DND-41 (cell line): ENCODE results near the gene DIAPH3.

Experiments
- ATAC-seq: fragments of 200-7000 bp; cut with Tn5 transposase; 3 replicates; pipeline ENCODE4 v1.9.1; 2021; ENCODE audit warnings: low read depth; ENCODE audit not compliant: insufficient read depth
- DNase-seq: peaks from one replicate; pipeline ENCODE4 v3.0.0-alpha.2; 2020
- H2AFZ ChIP-seq: 2 replicates; pipeline ENCODE4 v1.6.0; 2012; ENCODE audit warnings: low read depth, low read length
- H3K27ac ChIP-seq: 2 replicates; pipeline ENCODE4 v1.5.1; 2012; ENCODE audit warnings: low read length, inconsistent platforms
- H3K27me3 ChIP-seq: fragments of 200-600 bp; sonication (generic); 2 replicates; pipeline ENCODE4 v1.6.0; 2012; ENCODE audit warnings: low read length, mild to moderate bottlenecking, inconsistent platforms; ENCODE audit not compliant: insufficient read depth, poor library complexity
- H3K36me3 ChIP-seq: 2 replicates; pipeline ENCODE4 v1.5.1; 2012; ENCODE audit warnings: low read length, inconsistent platforms; ENCODE audit not compliant: insufficient read depth
- H3K4me1 ChIP-seq: 2 replicates; pipeline ENCODE4 v1.5.1; 2012; ENCODE audit warnings: mild to moderate bottlenecking, low read length; ENCODE audit not compliant: insufficient read depth
- H3K4me2 ChIP-seq: 2 replicates; pipeline ENCODE4 v1.6.0; 2012; ENCODE audit warnings: mild to moderate bottlenecking, moderate library complexity, low read length, inconsistent platforms; ENCODE audit not compliant: insufficient read depth
- H3K4me3 ChIP-seq, 2 experiments: fragments of 200-600 bp in 1 of 2; shearing (Covaris generic) in 1 of 2; 2 replicates each; pipeline ENCODE4 v1.5.1; 2012 to 2016; ENCODE audit warnings: inconsistent platforms in 2 of 2, low read length in 2 of 2, mild to moderate bottlenecking in 2 of 2, low read depth in 1 of 2, moderate library complexity in 1 of 2
- H3K79me2 ChIP-seq: 2 replicates; pipeline ENCODE4 v1.6.0; 2012; ENCODE audit warnings: low read length, inconsistent platforms; ENCODE audit not compliant: insufficient read depth
- H3K9ac ChIP-seq: 2 replicates; pipeline ENCODE4 v1.6.0; 2012; ENCODE audit warnings: low read depth, mild to moderate bottlenecking, inconsistent platforms, low read length, moderate library complexity
- H3K9me3 ChIP-seq: 2 replicates; pipeline ENCODE4 v1.5.1; 2012; ENCODE audit warnings: low read length, moderate library complexity, mild to moderate bottlenecking, inconsistent platforms; ENCODE audit not compliant: insufficient read depth, severe bottlenecking
- H4K20me1 ChIP-seq: 2 replicates; pipeline ENCODE4 v1.6.0; 2012; ENCODE audit warnings: low read length; ENCODE audit not compliant: insufficient read depth
- EZH2 ChIP-seq: IDR thresholded peaks from 3 replicates; pipeline ENCODE4 v1.6.1; 2012; ENCODE audit warnings: borderline replicate concordance, low read depth, mild to moderate bottlenecking, moderate library complexity, low read length, inconsistent platforms; ENCODE audit not compliant: severe bottlenecking
- TF ChIP-seq, protein P1 (sequence below): IDR thresholded peaks from 2 replicates; pipeline ENCODE4 v1.5.1; 2012; ENCODE audit warnings: borderline replicate concordance, low read length, moderate library complexity, mild to moderate bottlenecking; ENCODE audit not compliant: poor library complexity, severe bottlenecking; ENCODE audit errors: extremely low read depth

Gene DIAPH3

DNA sequence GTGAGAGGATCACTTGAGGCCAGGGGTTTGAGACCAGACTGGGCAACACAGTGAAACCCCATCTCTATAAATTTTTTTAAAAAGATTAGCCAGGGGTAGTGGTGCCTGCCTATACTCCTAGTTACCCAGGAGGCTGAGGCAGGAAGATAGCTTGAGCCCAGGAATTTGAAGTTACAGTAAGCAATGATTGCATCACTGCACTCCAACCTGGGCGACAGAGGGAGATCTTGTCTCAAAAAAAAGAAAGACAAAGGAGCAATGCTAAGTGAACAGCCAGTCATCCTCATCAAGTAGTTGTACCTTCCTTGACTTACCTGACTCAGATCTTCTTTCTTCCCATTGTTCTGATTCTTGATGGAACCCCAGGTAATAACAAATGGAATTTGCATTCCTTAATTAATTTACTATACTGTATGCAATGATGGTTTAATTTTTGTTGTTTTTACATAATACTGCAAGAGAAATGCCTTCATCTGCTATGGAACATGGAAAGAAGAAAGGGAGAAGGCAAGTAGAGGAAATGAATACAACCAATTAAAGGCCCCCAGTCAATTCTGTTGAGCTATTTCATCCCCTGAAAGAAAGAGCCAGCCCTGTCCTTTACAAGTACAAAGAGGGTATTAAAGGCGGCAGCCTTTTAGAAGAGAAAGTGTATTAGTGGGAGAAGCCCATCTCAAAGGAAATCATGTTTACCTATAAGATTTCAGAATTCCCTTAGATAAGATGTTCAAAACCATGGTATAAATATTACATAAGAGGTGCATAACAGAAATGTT lies 316.7 kb downstream of the DIAPH3 start:
- Histone ChIP-seq H3K27me3 (no peaks in the 10 kb centered on the region), H3K9ac (no peak overlapping the region), H3K9me3 (no peaks in the 10 kb centered on the region), H3K79me2 (no peaks in the 10 kb centered on the region), H3K4me3 (no peak overlapping the region), H3K4me1 (no peaks in the 10 kb centered on the region), H3K4me2 (no peak overlapping the region), H2AFZ (no peak overlapping the region), H3K27ac (no peak overlapping the region), H4K20me1 (no peaks in the 10 kb centered on the region), H3K36me3 (no peaks in the 10 kb centered on the region)
- TF ChIP-seq, protein P1, sequence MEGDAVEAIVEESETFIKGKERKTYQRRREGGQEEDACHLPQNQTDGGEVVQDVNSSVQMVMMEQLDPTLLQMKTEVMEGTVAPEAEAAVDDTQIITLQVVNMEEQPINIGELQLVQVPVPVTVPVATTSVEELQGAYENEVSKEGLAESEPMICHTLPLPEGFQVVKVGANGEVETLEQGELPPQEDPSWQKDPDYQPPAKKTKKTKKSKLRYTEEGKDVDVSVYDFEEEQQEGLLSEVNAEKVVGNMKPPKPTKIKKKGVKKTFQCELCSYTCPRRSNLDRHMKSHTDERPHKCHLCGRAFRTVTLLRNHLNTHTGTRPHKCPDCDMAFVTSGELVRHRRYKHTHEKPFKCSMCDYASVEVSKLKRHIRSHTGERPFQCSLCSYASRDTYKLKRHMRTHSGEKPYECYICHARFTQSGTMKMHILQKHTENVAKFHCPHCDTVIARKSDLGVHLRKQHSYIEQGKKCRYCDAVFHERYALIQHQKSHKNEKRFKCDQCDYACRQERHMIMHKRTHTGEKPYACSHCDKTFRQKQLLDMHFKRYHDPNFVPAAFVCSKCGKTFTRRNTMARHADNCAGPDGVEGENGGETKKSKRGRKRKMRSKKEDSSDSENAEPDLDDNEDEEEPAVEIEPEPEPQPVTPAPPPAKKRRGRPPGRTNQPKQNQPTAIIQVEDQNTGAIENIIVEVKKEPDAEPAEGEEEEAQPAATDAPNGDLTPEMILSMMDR, result no peak
- no peak for TF ChIP-seq EZH2
- ATAC-seq, result no peak
- no peak for DNase-seq

DNA sequence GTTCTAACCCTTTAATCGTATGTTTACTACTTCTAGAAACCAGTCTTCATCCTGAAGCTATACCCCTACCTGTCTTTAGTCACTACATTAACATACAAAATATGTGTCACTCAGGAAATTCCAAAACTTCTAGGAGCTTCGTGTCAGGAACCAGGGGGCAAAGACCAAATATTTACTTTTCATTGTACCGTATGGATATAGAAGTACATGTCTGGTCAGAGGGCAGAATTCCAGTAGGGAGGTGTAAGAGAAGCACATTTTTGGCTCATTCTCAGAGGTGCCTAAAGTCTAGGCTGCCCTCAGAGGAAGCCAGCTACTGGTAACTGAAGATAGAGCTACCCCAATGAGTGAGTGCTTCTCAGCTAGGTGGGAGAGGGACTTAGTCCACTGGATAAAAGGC lies 320.7 kb downstream of the DIAPH3 start:
- Histone ChIP-seq H3K4me3 (no peak overlapping the region), H3K36me3 (no peaks in the 10 kb centered on the region; the same call in 1 of the 2 replicates), H3K27me3 (no peaks in the 10 kb centered on the region), H3K4me2 (no peak overlapping the region), H3K27ac (no peak overlapping the region), H3K9me3 (no peaks in the 10 kb centered on the region), H4K20me1 (no peaks in the 10 kb centered on the region), H3K4me1 (no peaks in the 10 kb centered on the region), H2AFZ (no peak overlapping the region), H3K79me2 (no peaks in the 10 kb centered on the region), H3K9ac (no peak overlapping the region)
- no peak for DNase-seq
- no peak for TF ChIP-seq EZH2
- TF ChIP-seq, protein P1, result no peak
- ATAC-seq, result no peak

DNA sequence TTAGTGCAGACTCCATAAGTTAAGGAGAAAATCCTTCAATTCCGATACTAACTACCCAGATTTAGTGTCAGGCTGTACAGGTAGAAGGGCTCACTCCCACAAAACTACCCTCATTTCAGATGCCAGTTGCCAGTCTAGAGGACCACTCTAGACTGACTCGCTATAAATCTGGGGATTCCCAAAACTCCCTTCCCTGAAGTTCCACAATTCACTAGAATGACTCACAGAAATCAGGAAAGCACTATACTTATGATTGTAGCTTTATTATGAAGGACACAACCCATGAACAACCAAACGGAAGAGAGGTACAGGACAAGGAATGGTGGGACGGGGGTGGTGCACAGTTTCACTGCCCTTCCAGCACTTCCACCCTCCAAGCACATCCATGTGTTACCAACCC lies 321.2 kb downstream of the DIAPH3 start:
- Histone ChIP-seq H3K27me3 (no peaks in the 10 kb centered on the region), H3K9ac (no peak overlapping the region), H3K9me3 (no peaks in the 10 kb centered on the region), H3K4me3 (no peak overlapping the region), H2AFZ (no peak overlapping the region), H3K79me2 (no peaks in the 10 kb centered on the region), H3K4me2 (no peak overlapping the region), H3K4me1 (no peaks in the 10 kb centered on the region), H4K20me1 (no peaks in the 10 kb centered on the region), H3K27ac (no peak overlapping the region), H3K36me3 (no peaks in the 10 kb centered on the region; the same call in 1 of the 2 replicates)
- TF ChIP-seq, protein P1, result no peak
- no peak for TF ChIP-seq EZH2
- DNase-seq (no peak), ATAC-seq (no peak)
